HG02973 (cell line): ENCODE results near the gene MAP1LC3B2.

Source experiments
- ATAC-seq: cut with Tn5 transposase; IDR thresholded peaks from one replicate; pipeline ENCODE4 v1.9.1; 2021; ENCODE audit warnings: moderate library complexity; ENCODE audit not compliant: unreplicated experiment

The MAP1LC3B2 gene

DNA sequence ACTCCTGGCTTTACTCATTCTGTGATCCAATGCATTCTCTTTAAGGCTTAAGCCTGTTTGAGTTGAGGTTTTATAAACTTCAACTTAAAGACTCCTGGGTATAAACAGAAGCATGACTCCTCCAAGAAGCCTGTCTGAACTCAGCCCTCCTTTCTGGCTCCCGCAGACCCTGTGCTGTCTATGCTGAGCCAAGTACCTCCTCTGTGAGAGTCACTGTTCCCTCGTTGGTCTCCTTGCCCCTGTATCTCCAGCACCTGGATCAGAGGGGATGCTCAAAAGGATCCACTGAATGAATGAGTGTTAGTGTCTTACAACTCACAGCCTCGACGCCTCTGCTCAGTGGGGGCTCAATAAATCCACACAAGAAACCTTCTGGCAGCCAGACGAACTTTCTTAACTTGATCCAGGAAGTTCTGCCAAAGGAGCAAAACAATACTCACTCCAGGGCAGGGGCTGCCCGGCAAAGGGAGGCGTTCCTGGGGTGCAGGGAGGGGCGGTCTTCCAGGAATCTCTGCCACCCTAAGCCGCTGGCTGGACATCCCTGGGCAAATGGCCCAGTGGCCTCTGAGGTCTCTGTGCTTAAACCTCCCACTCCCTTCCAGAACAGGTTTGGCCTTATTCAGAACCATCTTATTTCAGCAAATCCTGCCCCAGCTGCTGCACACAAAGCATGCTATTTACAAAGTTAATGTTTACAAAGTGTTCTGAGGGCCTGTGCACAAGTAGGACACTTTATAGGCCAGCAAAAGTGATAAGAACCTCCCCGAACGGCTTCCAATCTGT is 32.9 kb downstream of the MAP1LC3B2 start:
- ATAC-seq, result no peak

DNA sequence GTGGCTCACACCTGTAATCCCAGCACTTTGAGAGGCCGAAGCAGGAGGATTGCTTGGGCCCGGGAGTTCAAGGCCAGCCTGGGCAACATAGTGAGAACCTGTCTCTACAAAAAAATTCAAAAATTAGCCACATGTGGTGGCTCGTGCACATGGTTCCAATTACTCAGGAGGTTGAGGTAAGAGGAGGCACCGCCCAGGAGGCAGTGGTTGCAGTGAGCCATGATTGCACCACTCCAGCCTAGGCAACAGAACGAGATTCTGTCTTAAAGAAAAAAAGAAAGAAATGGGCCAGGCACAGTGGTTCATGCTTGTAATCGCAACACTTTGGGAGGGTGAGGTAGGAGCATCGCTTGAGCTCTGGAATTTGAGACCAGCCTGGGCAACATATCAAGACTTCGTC is 33.5 kb downstream of the MAP1LC3B2 start:
- no peak for ATAC-seq

DNA sequence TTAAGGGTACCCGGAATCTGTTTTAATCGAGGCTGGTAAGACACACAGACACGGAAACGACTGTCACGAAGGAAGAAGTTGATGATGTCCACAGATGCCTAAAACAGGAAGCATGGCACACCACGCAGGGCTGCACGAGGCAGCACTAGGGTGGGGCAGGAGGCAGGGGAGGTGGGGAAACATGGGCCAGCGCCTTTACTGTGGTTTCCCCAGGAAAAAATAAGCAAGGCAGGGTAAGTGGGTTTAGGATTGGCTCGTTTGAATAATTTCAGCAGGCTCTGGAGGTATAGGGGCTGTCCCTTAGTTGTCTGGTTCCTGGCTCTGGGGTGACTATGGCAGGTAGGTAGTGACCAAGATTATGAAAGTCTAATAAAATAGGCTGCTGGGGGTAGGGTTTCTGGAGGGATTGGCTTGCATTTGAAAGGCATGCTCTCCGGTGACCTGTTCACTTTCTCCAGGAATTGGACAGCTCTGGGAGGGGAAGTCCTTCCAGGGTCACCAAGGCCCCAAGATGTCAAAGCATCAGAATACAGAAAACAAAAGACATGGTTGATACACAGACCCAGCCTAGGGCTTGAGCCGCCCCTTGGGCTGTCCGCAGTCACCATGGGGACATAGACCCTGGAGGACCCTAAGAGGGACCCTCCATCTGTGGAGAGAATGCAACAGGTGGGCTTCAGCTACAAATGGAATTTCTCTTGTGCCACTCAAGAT is 35.3 kb downstream of the MAP1LC3B2 start:
- ATAC-seq, result no peak

DNA sequence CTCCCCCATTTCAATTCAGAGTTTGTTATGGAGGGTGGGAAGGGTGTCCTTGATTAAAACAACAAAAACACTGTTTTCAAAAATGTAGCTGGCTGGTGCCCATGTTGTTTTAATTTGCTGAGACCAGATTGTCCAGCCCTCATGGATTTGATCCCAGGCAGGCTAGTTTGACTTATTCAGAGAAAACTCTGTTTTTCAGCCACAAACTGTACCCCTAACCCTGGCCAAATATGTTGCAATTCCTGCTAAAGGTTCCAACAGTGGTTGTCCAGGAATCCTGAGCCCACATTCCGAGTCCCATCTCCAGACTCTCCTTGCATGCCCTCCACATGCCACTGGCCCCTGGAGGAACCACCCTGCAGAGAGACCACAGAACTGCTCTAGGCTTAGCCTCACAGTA is 36.0 kb downstream of the MAP1LC3B2 start:
- no peak for ATAC-seq

DNA sequence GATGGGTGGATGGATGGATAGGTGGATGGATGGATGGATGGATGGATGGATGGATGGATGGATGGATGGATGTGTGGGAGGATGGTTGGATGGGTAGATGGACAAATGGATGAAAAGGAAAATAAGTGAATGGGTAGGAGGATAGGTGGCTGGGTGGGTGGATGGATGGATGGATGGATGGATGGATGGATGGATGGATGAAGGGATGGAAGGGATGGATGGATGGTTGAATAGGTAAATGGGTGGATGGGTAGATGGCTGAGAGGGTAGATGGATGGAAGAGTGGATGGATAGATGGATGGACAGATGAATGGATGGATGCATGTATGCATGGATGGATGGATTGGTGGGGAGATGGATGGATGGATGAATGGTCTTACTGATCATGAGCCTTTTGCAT is 36.5 kb downstream of the MAP1LC3B2 start:
- no peak for ATAC-seq

DNA sequence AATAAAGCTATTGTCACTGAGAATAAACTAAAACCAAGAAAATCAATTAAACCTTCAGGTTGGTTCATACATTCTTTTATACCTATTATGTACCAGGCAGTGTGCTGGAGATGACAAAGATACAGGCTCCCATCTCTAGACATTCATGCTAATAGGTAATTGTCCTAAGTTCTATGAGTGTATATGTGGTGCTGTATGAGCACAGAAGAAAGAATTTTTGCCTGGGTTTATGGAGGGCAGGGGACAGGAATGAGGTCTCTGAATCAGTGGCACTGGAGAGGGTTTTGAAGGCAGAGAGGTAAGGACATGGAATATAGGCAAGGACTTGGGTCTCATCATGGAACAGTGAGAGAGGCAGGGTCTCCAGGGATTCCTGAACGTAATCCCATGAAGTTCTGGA is 38.7 kb downstream of the MAP1LC3B2 start:
- ATAC-seq, result no peak

DNA sequence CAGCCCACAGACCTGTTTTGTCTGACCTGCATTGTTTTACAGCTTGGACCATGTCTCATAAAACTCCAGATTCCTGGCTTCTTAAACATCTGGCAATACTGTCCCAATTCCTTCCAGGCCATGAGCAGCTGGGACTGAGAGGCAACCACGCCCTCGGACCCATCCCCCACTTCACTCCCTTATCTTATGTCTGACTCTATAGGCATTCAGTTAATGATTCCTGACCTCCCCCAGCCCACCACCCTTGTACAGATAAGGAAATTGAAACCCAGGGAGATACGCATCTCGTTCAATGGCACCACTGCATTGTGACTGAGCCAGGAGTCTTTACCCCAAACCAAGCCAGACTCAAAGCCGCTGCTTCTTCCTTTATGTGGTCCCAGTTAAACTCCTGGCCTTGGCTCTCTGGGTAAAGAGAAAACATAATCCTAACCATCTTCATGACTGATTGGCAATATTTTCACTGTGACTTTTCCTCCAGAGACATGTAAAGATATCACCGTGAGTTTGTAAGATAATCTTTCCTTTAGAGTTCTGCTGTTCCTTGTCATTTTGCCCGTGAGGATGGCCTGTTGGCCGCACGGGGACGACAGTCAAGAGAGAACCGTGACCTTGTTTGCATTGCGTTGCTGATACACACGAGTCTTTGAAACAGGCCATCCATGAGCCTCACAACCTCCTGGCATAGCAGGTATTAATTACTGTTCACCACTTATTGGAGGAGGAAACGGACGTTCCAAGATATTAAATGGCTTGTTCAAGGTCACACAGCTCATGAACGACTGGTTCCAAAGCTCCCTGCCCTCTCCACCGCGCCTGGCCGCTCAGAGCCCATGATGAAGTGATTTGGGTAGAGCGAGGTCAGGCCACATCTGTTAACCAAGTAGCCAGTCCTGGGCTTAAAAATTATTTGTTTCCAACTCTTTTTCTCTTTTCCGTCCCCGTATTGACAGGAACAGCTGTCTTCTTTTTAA is 39.4 kb downstream of the MAP1LC3B2 start:
- ATAC-seq, result no peak

DNA sequence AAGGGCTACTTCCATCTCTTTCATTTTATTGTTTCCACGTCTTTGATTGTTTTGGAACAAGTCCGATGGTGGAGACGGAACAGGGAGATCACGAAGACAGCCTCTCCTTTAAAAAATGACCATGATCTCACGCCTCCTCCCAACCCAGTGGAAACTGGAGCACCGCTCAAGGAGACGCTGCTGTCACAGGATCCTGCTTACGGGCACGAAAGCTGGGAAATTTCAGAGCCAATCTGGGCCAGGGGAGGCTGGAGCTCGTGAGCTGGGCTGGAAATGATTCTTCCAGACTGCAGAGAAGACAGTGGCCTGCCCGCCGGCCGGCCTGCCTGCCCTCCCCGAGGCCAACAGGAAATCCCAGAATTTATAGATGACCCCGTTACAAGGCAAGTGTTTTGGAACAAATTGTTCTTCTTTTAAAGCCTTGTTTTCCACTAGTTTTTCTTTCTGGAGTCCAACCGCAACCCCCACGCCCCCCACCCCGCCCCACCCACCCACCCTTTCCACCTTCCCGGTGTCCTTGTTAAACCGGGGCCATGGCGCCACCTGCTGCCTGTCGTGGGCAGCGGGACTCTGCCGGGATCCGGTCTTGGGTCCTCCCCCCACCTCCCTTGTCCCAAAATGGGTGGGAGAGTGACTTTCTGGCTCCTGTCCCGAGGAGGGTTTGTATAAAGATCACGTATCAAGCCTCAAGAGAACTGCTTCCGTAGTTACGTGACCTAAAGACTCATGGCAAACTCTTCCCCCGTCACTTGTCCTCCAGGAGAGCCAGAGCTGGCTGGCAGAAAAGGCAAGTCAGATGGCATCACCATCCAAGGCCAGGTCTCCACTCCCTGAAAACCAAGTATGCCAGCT is 40.3 kb downstream of the MAP1LC3B2 start:
- no peak for ATAC-seq

DNA sequence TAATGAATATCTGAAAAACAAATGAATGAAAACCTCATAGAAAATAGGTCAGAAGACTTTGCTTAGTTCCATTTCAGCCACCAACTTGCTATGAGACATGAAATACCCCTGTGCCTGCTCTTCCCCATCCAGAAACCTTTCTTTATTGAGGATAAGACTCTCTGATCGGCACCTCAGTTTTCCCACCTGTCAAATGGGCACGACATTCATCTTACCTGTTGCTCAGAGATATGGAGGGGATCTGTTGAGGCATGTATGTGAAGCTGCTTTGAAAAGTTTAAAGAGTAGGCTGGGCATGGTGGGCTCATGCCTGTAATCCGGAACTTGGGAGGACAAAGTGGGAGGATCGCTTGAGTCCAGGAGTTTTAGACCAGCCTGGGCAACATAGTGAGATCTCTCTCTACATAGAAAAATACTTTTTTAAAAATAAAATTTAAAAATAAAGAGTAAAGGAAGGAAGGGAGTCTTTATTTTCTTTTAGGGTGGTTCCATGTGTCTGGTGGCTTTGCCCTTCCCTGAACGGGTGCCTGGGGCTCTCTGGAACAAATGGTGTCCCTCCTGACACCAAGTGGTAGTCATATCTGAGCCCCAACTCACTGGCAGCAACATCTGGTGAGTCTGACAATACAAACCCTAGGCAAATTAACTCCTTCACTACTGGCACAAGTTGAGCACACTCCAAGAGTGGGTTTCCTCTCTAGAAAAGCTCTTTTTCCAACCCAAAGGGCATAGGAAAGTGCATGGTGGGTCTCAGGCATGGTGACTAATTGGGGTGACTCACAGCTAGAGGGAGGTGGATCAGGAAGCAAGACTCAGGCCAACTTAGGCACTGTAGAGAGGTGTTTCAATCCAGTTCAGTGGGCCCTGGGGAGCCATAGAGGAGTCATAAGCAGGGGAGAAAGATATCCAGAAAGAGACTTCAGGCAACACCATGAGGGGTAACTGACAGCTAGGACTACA is 42.1 kb downstream of the MAP1LC3B2 start:
- no peak for ATAC-seq

DNA sequence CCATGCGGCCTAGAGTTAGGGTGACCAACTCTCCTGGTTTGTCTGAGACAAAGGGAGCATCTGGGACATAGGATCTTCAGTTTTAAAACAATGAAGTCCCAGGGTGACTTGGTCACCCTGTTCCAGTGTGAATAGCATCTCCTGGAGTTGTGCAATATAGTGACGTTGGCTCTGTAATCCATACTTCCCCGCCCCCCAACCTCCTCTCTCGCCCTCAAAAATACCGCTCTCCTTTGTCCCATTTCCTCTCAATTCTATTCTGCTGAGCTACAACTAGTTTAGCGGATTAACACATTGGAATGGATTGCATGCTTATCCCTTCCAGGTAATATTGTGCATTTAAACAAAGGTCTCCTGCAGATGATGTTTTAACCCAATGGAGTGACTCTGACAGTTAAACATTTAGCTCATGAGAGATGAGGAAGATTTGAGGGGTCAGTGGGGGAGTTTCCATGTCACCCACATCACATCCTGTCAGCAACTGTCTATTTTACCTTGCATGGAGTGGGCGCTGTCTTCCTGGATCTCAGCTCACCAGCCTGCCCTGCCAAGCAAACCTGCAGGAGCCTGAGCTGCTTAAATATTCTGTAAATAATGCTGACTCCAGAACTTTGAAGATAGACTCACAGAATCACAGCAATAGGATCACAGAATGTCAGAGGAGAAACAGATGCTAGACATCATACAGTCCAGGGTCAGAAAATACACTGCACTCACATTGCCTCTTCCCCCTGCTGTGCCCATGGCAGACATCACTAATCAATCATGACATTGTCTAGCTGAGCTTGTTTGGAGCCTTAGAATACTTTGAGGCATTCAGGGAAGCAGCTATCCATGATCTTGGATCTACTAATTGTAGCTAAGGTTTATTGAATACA is 43.0 kb downstream of the MAP1LC3B2 start:
- no peak for ATAC-seq

DNA sequence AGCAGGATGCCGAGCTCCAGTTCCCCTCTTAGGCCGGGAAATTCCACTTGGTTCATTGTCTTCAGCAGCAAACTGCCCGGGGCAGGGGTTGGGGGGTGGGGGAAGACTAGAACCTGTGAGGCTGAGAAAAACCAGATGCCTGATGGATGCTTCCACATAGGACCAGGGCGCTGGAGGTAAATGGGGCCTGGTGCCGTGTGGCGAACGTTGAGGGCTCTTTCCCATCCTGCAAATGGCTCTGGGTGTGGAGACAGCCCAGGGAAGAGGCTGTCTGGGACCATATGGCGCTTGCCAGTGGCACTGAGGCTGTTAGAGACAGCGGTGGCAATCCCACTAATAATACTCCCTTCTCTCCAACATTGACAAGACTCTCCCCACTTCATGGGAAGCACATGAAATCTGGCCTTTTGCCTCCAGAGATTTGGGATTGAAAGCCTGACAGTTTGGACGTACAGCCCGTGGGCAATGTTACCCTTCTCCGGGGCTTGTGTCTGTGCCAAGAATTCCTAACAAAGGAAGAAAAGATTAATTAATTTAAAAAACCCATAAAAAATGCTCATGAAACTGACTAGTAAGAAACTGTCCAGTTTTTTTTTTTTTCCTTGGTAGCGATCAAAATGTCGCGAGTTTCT is 44.5 kb downstream of the MAP1LC3B2 start:
- ATAC-seq, result no peak

DNA sequence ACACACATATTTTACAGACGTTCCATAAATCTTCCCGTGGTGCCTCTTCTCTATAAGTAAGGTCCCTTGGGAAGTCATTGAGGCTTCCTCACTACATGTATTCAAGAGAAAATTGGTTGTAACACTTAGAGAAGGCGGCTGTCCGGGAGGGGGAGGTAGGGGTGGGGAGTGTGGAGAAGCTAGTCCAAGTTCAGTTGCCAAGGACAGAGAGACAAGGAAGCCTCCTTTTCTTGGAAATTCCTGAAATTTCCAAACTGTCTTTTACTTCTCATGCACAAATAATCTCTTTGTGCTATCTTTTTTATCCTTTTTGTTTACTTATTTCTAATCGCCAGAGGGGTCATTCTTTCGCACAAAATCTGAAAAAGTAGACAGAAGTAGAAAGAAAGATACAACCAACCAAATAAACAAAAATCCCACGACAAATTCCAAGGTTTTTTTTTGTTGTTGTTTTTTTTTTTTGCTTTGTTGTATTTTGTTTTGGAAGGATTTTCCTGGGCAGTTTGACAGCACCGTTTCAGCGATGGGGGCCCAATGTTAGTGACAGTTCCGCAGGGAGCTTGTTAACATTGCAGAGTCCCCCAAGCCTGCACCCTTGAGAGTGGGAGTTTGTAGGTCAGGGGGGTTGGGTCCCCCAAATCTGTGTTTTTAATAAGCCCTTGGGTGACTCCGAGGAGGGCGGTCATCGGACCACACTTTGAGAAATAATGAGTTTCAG is 45.2 kb downstream of the MAP1LC3B2 start:
- no peak for ATAC-seq

DNA sequence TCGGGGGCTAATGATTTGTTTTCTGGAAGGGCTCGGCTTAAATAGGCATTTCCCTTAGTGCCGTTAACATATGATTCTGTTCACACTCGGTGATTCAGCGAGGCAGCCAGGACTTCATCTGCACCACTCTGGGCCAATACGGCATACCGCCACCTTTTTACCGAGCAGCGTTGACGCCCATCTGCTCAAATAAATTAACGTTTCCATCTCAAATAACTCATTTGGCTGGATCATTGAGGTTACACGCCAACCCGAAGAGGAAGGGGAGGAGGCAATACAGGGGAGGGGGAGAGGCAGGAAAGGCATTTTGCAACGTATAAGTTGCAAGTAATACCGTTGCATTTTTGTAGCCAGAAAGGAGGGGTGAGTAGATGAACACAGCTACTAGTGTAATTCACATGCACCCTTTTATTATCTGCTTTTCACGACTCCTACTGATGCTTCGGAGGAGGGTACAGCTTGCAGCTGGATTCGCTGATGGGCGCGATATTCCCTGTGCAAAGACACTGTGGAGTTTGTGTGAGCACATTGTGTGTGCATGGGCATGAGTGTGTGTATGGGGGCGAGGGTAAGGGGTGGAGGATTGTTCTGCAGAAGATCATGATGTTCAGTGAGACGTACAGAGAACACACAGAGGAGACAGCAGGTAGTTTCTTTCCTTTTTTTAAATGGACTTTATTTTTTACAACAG is 45.9 kb downstream of the MAP1LC3B2 start:
- no peak for ATAC-seq

DNA sequence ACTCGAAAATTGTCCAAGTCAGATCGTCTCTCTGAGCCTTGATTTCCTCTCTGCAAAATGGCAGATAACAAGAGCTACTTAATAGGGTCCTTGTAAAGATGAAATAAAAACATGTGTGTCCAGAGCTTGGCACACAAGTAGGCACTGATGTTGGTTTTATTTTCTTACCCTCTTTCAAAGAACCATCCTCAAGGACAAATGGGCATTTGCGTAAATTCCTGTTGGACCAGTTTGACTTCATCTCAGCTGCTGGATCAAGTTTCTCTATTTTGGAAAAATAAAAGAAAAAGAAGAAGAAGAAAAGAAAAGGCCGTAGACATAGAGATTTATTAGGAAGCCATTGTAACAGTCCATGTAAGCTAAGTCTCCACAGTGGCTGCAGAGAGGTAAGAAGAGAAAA is 47.2 kb downstream of the MAP1LC3B2 start:
- no peak for ATAC-seq

DNA sequence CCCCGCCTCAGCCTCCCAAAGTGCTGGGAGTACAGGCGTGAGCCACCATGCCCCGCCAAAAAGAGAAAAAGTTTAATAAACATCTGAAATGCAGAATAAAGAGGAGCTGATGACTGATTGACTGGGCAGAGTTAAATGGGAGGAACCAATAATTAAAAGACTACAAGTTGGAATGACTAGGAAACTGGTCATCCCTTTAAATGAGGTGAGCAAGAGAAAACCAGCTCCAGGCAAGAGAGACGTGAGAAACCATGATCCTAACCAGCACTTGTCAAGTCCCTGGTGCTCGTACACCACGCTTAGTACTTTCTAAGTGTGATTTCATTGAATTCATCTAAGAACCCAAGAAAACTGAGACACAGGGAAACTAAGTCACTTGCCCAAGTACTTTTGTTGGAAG is 47.9 kb downstream of the MAP1LC3B2 start:
- no peak for ATAC-seq

DNA sequence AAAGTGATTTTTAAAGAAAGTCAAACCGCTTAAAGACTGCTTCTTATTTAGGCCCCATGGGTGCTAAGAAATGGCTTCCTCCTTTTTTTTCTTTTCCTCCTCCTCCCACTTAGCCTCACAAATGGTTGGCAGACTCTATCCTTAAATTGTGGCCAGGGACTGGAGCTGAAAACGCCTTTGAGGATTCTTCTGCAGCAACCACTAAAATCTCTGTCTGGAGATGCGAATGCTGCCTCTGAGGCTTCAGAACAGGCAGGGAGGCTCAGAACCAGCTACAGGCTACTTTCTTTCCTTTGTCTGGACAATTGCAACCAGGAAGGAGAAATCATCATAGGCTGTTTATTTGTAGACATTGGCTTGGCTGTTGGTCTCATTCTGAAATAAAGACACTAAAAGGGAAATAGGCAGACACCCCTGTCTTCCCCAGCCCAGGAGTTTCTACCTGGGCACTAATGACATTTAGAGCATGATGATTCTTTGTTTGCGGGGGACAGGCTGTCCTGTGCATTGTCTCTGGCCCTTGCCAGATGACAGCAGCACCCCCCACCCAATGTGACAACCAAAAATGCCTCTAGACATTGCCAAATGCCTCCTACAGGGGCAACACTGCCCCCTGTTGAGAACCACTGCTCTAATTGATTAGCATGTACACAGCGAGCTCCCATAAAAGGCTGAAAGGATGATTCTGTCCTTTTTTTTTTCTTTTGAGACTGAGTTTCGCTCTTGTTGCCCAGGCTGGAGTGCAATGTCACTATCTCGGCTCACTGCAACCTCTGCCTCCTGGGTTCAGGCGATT is 50.3 kb downstream of the MAP1LC3B2 start:
- no peak for ATAC-seq
